Stimulated activated effector memory CD8-positive, alpha-beta T cell treated with anti-CD3 and anti-CD28 coated beads, Interleukin-12 subunit alpha, Interleukin-12 subunit beta, amount 100 ng/mL, for 72 hours (primary cell): ENCODE results near the gene CYP21A2.
"Not testable (repeated sequence)": the region's sequence is repeated elsewhere in the genome, so short reads cannot be mapped to it uniquely, and the experiment has no call there.

Experiments used
- ATAC-seq: fragments of 150-1000 bp; cut with Tn5 transposase; 2 replicates; pipeline ENCODE4 v1.10.0; 2021
- DNase-seq, 2 donors: peaks; one replicate each; pipeline ENCODE4 v3.0.0; 2021 to 2022; ENCODE audit warnings: low spot score in 2 of 2
- H3K27ac Mint-ChIP-seq: one replicate; pipeline ENCODE4 v1.8.0; 2022; ENCODE audit warnings: mild to moderate bottlenecking, mixed read lengths
- H3K36me3 Mint-ChIP-seq: one replicate; pipeline ENCODE4 v1.8.0; 2022; ENCODE audit warnings: mild to moderate bottlenecking, mixed read lengths
- H3K4me1 Mint-ChIP-seq: one replicate; pipeline ENCODE4 v1.8.0; 2022; ENCODE audit warnings: mixed read lengths
- H3K4me3 Mint-ChIP-seq: one replicate; pipeline ENCODE4 v1.8.0; 2022; ENCODE audit warnings: mild to moderate bottlenecking, mixed read lengths
- H3K9me3 Mint-ChIP-seq: one replicate; pipeline ENCODE4 v1.8.0; 2022; ENCODE audit warnings: mixed read lengths

CYP21A2 gene

DNA sequence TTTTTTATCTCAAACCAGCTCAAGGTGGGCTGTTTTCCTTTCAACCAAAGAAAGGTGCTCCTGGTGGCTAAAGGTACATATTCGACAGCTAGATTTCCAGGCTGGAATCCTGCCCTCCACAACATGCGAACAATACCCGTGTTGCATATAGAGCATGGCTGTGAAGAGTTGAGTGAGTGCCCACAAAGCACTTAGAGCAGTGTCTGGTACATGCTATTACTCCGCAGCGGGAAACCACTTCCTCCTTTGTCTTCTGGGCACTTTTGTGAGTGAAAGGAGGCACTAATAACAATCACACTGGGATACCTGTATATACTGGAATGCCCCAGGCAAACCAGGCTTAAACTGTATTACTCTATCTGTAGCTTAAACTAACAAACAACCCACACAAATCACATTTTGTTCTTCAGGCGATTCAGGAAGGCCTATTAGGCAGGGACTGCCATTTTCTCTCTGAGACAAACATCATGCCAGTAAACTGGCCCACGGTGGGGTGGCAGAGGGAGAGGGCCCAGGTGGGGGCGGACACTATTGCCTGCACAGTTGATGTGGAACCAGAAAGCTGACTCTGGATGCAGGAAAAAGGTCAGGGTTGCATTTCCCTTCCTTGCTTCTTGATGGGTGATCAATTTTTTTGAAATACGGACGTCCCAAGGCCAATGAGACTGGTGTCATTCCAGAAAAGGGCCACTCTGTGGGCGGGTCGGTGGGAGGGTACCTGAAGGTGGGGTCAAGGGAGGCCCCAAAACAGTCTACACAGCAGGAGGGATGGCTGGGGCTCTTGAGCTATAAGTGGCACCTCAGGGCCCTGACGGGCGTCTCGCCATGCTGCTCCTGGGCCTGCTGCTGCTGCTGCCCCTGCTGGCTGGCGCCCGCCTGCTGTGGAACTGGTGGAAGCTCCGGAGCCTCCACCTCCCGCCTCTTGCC is at the start of gene CYP21A2:
Gene CYP21A2, plus strand, starts transcription at position 818 of the 927 bp plus-strand sequence. Its CDS starts 8 bp downstream, at position 826.
- not testable (repeated sequence) for DNase-seq, H3K27ac Mint-ChIP-seq, H3K4me1 Mint-ChIP-seq, H3K9me3 Mint-ChIP-seq, H3K36me3 Mint-ChIP-seq, H3K4me3 Mint-ChIP-seq
- peak; percentile 82 for ATAC-seq

GRCh38 chr6:31989363-31989762 is 48.9 kb upstream of the CYP21A2 start:
- not testable (repeated sequence) for H3K4me3 Mint-ChIP-seq, H3K4me1 Mint-ChIP-seq, H3K36me3 Mint-ChIP-seq, ATAC-seq, H3K9me3 Mint-ChIP-seq, H3K27ac Mint-ChIP-seq, DNase-seq

DNA sequence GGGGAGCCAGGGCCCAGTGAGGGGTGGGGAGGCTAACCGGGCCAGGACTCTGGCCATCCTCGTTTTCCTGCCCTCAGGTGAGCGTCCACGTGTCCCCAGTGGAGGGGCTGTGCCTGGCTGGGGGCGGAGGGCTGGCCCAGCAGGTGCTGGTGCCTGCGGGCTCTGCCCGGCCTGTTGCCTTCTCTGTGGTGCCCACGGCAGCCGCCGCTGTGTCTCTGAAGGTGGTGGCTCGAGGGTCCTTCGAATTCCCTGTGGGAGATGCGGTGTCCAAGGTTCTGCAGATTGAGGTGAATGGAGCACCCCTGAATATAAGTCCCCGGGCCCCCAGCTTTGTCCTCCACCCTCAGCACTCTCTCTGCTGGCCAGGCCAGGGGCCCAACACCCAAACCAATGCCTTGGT is 43.8 kb upstream of the CYP21A2 start:
- DNase-seq, H3K36me3 Mint-ChIP-seq, H3K9me3 Mint-ChIP-seq, H3K4me1 Mint-ChIP-seq, H3K4me3 Mint-ChIP-seq, H3K27ac Mint-ChIP-seq, ATAC-seq: not testable (repeated sequence)

DNA sequence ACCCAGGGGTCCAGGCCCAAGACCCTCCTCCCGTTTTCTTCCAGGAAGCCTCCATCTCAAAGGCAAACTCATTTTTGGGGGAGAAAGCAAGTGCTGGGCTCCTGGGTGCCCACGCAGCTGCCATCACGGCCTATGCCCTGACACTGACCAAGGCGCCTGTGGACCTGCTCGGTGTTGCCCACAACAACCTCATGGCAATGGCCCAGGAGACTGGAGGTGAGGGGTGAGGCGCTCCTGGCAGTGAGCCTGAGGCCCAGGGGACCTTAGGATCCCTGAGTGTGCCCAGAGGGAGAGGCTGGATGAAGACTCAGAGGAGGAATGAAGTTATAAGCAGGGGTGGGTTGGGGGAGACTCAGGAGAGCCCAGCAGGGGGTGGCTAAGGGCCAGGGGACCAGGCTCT is 41.8 kb upstream of the CYP21A2 start:
- not testable (repeated sequence) for H3K4me3 Mint-ChIP-seq, H3K36me3 Mint-ChIP-seq, H3K27ac Mint-ChIP-seq, H3K4me1 Mint-ChIP-seq, H3K9me3 Mint-ChIP-seq, ATAC-seq, DNase-seq

DNA sequence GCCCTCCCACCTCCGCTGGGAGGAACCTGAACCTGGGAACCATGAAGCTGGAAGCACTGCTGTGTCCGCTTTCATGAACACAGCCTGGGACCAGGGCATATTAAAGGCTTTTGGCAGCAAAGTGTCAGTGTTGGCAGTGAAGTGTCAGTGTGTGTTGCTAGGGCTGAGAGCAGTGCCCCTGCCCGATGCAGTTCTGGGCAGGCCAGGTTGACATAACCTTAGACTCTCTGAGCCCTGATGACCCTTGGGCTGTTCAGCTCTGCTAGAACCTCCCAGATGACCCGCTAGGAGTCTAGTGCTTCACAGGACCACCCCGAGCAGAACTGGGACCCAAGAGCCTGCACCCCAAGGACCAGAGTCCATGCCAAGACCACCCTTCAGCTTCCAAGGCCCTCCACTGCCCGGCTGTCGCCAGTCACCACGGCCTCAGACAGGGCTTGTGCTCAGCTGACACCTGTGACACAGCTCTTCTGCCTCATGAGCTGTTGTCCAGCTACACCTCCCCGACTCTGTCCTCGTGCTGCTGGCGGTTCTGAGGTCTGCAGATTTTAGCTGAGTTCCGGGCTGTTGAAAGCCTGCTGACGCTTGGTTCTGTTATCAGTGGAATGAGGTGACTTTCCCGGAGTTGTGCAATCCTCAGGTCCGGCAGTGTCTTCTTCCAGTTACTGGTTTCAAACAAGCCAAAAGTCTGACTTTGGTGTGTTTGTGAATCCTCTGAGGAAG is 35.5 kb upstream of the CYP21A2 start:
- H3K36me3 Mint-ChIP-seq, H3K27ac Mint-ChIP-seq, H3K9me3 Mint-ChIP-seq, ATAC-seq, H3K4me3 Mint-ChIP-seq, H3K4me1 Mint-ChIP-seq, DNase-seq: not testable (repeated sequence)

DNA sequence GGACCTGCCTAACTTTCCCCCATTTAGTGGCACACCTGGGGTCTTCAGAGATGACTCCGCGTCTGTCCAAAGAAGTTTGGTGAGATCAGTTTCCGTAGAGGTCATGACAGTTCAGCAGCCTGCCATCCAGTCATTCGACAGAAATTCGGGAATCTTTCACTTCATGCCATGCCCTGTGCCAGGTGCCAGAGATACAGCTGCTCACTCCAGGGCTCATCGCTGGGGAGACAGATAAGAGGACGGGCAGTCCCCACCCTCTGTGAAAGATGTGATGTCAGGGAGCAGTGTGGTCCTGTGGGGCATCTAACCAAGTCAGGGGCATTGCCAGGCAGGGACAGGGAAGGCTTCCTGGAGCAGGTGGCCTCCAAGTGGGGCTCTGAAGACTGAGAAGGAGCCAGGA is 34.9 kb upstream of the CYP21A2 start:
- not testable (repeated sequence) for DNase-seq, H3K4me1 Mint-ChIP-seq, H3K27ac Mint-ChIP-seq, H3K9me3 Mint-ChIP-seq, H3K36me3 Mint-ChIP-seq, ATAC-seq, H3K4me3 Mint-ChIP-seq

DNA sequence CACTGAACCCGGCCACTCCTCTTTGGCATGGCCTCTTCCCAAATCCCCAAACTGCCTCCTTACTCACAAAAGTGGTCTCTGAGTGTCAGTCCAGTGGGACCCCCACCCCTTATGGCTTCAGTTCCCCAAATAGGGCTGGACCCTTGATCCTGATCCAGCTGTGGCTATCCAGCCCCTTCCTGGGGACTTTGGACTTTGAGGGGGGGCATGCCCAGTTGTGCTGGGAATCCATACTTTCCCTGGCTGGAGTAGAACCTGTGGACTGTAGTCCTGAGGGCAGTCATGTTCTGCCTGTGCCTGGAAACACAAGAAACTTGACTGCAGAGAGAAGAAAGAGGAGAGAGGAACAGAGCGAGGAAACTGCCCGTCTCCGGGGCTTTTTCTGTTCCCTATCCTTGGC is 33.8 kb upstream of the CYP21A2 start:
- DNase-seq, H3K36me3 Mint-ChIP-seq, ATAC-seq, H3K27ac Mint-ChIP-seq, H3K4me3 Mint-ChIP-seq, H3K9me3 Mint-ChIP-seq, H3K4me1 Mint-ChIP-seq: not testable (repeated sequence)

- H3K4me3 Mint-ChIP-seq, H3K9me3 Mint-ChIP-seq, DNase-seq, H3K4me1 Mint-ChIP-seq, H3K27ac Mint-ChIP-seq, H3K36me3 Mint-ChIP-seq: not testable (repeated sequence)
- peak; percentile 81 for ATAC-seq
These were observed 33.2 kb upstream of the CYP21A2 start for GRCh38 chr6:32004864-32005537.

GRCh38 chr6:32005538-32005880 is 32.7 kb upstream of the CYP21A2 start:
- not testable (repeated sequence) for H3K4me1 Mint-ChIP-seq, H3K4me3 Mint-ChIP-seq, DNase-seq, ATAC-seq, H3K27ac Mint-ChIP-seq, H3K9me3 Mint-ChIP-seq, H3K36me3 Mint-ChIP-seq

DNA sequence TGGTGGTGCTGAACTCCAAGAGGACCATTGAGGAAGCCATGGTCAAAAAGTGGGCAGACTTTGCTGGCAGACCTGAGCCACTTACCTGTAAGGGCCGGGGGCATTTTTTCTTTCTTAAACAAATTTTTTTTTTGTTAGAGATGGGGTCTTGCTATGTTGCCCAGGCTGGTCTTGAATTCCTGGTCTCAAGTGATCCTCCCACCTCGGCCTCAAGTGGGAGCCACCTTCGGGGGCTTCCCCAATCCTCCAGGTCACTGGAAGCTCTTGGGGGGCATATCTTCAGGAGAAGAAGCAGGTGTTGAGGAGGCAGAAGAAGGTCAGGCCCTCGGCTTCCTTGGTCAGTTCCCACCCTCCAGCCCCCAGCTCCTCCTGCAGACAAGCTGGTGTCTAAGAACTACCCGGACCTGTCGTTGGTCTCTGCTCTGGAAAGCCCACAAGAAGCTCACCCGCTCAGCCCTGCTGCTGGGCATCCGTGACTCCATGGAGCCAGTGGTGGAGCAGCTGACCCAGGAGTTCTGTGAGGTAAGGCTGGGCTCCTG is 32.2 kb upstream of the CYP21A2 start:
- ATAC-seq, DNase-seq, H3K9me3 Mint-ChIP-seq, H3K4me3 Mint-ChIP-seq, H3K27ac Mint-ChIP-seq, H3K4me1 Mint-ChIP-seq, H3K36me3 Mint-ChIP-seq: not testable (repeated sequence)

GRCh38 chr6:32007086-32007485 is 31.1 kb upstream of the CYP21A2 start:
- not testable (repeated sequence) for H3K9me3 Mint-ChIP-seq, H3K4me3 Mint-ChIP-seq, H3K27ac Mint-ChIP-seq, H3K4me1 Mint-ChIP-seq, DNase-seq, ATAC-seq, H3K36me3 Mint-ChIP-seq

- DNase-seq, ATAC-seq, H3K36me3 Mint-ChIP-seq, H3K9me3 Mint-ChIP-seq, H3K4me3 Mint-ChIP-seq, H3K4me1 Mint-ChIP-seq, H3K27ac Mint-ChIP-seq: not testable (repeated sequence)
These were observed 30.2 kb upstream of the CYP21A2 start for GRCh38 chr6:32008037-32008436.

- H3K9me3 Mint-ChIP-seq, ATAC-seq, DNase-seq, H3K4me1 Mint-ChIP-seq, H3K36me3 Mint-ChIP-seq, H3K27ac Mint-ChIP-seq, H3K4me3 Mint-ChIP-seq: not testable (repeated sequence)
These were observed 29.6 kb upstream of the CYP21A2 start for GRCh38 chr6:32008616-32009015.

DNA sequence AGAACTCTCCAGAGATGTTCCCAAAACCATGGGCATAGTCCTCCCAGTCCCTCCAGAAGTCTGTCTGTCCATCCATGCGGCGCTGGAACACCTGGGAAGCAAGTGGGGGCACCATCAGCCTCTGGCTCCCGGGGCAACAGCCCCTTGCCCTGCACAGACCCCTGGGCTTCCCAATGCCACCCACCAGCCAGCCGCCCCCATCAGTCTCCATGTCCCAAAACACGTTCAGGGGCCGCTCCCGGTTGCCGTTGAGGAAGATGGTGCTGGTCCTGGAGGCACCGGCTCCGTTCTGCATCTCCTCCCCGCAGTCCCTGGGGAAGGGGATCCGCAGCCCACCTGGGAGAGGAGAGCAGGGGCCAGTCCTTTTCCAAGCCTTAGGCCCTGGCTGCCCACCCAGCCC is 28.7 kb upstream of the CYP21A2 start:
- not testable (repeated sequence) for H3K36me3 Mint-ChIP-seq, ATAC-seq, H3K4me3 Mint-ChIP-seq, DNase-seq, H3K9me3 Mint-ChIP-seq, H3K27ac Mint-ChIP-seq, H3K4me1 Mint-ChIP-seq

DNA sequence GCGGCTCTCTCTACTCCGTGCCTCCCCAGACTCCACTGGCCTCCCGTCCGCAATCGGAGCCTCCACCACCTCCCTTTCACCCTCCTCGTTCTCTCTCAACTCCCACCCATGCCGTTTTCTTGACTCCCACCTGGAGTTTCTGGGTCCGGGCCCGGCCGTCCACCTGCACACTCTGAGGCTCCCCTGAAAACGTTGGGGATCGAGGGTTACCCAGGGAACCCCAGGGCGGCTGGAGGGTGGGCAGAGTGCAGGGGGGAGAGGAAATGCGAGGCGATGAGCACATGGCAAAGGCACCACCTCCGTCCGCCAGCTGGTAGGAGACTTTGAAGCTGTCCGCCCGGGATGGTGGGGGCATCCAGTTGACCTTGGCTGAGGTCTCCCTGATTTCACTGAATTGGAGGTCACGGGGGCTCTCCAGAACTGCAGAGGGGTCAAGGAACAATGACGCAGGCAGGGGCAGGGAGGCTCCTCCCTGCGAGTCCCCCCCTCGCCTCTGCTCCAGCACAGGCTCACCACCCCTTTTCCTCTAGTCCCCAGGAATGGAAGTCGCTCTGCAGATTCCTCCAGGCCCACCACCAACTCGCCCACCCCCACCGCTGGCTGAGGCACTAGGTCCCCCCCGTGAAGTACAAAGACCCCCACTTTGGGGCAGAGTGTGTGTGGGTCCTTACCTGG is 27.2 kb upstream of the CYP21A2 start:
- not testable (repeated sequence) for H3K9me3 Mint-ChIP-seq, H3K36me3 Mint-ChIP-seq, ATAC-seq, H3K4me1 Mint-ChIP-seq, H3K4me3 Mint-ChIP-seq, H3K27ac Mint-ChIP-seq, DNase-seq
